Activated naive CD4-positive, alpha-beta T cell treated with anti-CD3 and anti-CD28 coated beads, Interleukin-2, amount 50 U/mL, for 24 hours (primary cell): ENCODE measurements around the gene EXOSC5.
A peak's percentile ranks its signal among the peaks of the same experiment; 100 is the strongest.
"Not testable (repeated sequence)": the region's sequence is repeated elsewhere in the genome, so short reads cannot be mapped to it uniquely, and the experiment has no call there.

ENCODE experiments used
- H3K27ac Mint-ChIP-seq: one replicate; pipeline ENCODE4 v1.8.0; 2021; ENCODE audit warnings: mild to moderate bottlenecking, mixed read lengths
- H3K27me3 Mint-ChIP-seq: one replicate; pipeline ENCODE4 v1.8.0; 2021; ENCODE audit warnings: mixed read lengths
- H3K36me3 Mint-ChIP-seq: one replicate; pipeline ENCODE4 v1.8.0; 2021; ENCODE audit warnings: mixed read lengths
- H3K4me1 Mint-ChIP-seq: one replicate; pipeline ENCODE4 v1.8.0; 2021; ENCODE audit warnings: mixed read lengths
- H3K4me3 Mint-ChIP-seq: one replicate; pipeline ENCODE4 v1.8.0; 2021; ENCODE audit warnings: mild to moderate bottlenecking, mixed read lengths
- H3K9me3 Mint-ChIP-seq: one replicate; pipeline ENCODE4 v1.8.0; 2021; ENCODE audit warnings: mixed read lengths

Gene EXOSC5

DNA sequence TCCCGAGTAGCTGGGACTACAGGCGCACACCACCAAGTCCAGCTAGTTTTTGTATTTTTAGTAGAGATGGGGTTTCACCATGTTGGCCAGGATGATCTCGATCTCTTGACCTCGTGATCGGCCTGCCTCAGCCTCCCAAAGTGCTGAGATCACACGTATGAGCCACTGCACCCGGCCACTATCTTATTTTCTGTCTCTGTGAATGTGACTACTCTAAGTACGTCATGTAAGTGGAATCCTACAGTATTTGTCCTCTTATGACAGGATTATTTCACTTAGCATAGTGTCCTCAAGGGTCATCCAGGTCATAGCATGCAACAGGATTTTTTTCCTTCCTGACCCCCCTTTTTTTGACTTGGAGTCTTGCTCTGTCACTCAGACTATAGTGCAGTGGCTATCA lies 25.6 kb downstream of the EXOSC5 start:
- H3K4me3 Mint-ChIP-seq: no peak overlapping the region

DNA sequence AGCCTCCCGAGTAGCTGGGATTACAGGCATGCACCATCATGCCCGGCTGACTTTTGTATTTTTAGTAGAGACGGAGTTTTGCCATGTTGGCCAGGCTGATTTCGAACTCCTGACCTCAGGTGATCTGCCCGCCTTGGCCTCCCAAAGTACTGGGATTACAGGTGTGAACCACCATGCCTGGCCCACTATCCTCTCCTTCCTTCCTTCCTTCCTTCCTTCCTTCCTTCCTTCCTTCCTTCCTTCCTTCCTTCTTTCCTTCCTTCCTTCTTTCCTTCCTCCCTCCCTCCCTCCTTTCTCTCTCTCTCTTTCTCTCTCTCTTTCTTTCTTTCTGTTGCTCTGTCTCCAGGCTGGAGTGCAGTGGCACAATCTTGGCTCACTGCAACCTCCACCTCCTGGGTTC lies 26.0 kb downstream of the EXOSC5 start:
- H3K36me3 Mint-ChIP-seq, H3K27ac Mint-ChIP-seq, H3K27me3 Mint-ChIP-seq, H3K4me3 Mint-ChIP-seq, H3K9me3 Mint-ChIP-seq: not testable (repeated sequence)
- peaks cover 11% of the 10 kb centered on the region for H3K4me1 Mint-ChIP-seq

More for the DNA sequence above, 25.6 kb downstream of the EXOSC5 start:
- Mint-ChIP-seq H3K4me1 (peaks cover 9% of the 10 kb centered on the region), H3K36me3 (no peaks in the 10 kb centered on the region), H3K27me3 (no peaks in the 10 kb centered on the region), H3K27ac (no peak overlapping the region), H3K9me3 (no peaks in the 10 kb centered on the region)

GRCh38 chr19:41369769-41370168 lies 27.4 kb downstream of the EXOSC5 start:
- H3K4me1 Mint-ChIP-seq: peaks cover 9% of the 10 kb centered on the region
- no peaks in the 10 kb centered on the region for H3K9me3 Mint-ChIP-seq
- H3K27ac Mint-ChIP-seq: no peak overlapping the region

DNA sequence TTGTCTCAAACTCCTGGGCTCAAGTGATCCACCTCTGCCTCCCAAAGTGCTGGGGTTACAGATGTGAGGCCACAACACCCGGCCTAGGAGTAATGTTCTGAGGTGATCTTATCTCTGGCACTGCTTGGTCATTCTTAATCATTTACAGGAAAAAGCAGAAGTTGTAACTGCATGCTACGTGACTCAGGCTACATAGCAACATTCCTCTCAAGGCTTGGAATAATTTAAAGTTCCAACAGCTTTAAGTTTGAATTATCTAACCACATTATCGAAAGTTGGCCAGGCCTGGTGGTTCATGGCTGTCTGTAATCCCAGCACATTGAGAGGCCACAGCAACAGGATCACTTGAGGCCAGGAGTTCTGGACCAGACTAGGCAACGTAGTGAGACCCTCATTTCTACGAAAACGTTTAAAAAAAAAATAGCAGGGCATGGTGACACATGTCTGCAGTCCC lies 29.3 kb downstream of the EXOSC5 start:
- no peak overlapping the region for H3K4me3 Mint-ChIP-seq
- no peaks in the 10 kb centered on the region for H3K9me3 Mint-ChIP-seq
- no peak overlapping the region for H3K27ac Mint-ChIP-seq
- peaks cover 24% of the 10 kb centered on the region for H3K4me1 Mint-ChIP-seq
- H3K36me3 Mint-ChIP-seq: peaks cover 3% of the 10 kb centered on the region
- no peaks in the 10 kb centered on the region for H3K27me3 Mint-ChIP-seq

More at GRCh38 chr19:41369769-41370168, 27.4 kb downstream of the EXOSC5 start:
- no peak overlapping the region for H3K4me3 Mint-ChIP-seq
- no peaks in the 10 kb centered on the region for H3K27me3 Mint-ChIP-seq
- H3K36me3 Mint-ChIP-seq: peaks cover 3% of the 10 kb centered on the region

GRCh38 chr19:41366089-41366488 lies 31.1 kb downstream of the EXOSC5 start:
- peak overlapping the region; percentile 47 for H3K4me3 Mint-ChIP-seq
- H3K9me3 Mint-ChIP-seq: no peaks in the 10 kb centered on the region
- peaks cover 3% of the 10 kb centered on the region for H3K36me3 Mint-ChIP-seq
- peaks cover 31% of the 10 kb centered on the region for H3K4me1 Mint-ChIP-seq
- H3K27ac Mint-ChIP-seq: no peak overlapping the region
- no peaks in the 10 kb centered on the region for H3K27me3 Mint-ChIP-seq

- Mint-ChIP-seq H3K4me1 (peaks cover 36% of the 10 kb centered on the region), H3K9me3 (no peaks in the 10 kb centered on the region), H3K27me3 (no peaks in the 10 kb centered on the region), H3K27ac (peak overlapping the region; percentile 100), H3K36me3 (peaks cover 3% of the 10 kb centered on the region), H3K4me3 (peak overlapping the region; percentile 97)
These were observed 32.4 kb downstream of the EXOSC5 start for GRCh38 chr19:41364524-41365391.

- peaks cover 3% of the 10 kb centered on the region for H3K36me3 Mint-ChIP-seq
- H3K27ac Mint-ChIP-seq: peak within 1 kb of the TSS; percentile 100
- no peaks in the 10 kb centered on the region for H3K9me3 Mint-ChIP-seq
- H3K27me3 Mint-ChIP-seq: no peaks in the 10 kb centered on the region
- peaks cover 37% of the 10 kb centered on the region for H3K4me1 Mint-ChIP-seq
- H3K4me3 Mint-ChIP-seq: peak within 1 kb of the TSS; percentile 97
These were observed 33.2 kb downstream of the EXOSC5 start, which contains the start of gene B9D2 for GRCh38 chr19:41363753-41364523. Gene B9D2, minus strand, starts transcription at chr19:41364149. Its CDS starts 630 bp downstream, at chr19:41363519.

GRCh38 chr19:41363371-41363752 lies 33.8 kb downstream of the EXOSC5 start:
- Mint-ChIP-seq H3K27me3 (no peaks in the 10 kb centered on the region), H3K36me3 (peaks cover 3% of the 10 kb centered on the region), H3K4me1 (peaks cover 40% of the 10 kb centered on the region), H3K27ac (peak overlapping the region; percentile 100), H3K9me3 (no peaks in the 10 kb centered on the region), H3K4me3 (peak overlapping the region; percentile 97)

DNA sequence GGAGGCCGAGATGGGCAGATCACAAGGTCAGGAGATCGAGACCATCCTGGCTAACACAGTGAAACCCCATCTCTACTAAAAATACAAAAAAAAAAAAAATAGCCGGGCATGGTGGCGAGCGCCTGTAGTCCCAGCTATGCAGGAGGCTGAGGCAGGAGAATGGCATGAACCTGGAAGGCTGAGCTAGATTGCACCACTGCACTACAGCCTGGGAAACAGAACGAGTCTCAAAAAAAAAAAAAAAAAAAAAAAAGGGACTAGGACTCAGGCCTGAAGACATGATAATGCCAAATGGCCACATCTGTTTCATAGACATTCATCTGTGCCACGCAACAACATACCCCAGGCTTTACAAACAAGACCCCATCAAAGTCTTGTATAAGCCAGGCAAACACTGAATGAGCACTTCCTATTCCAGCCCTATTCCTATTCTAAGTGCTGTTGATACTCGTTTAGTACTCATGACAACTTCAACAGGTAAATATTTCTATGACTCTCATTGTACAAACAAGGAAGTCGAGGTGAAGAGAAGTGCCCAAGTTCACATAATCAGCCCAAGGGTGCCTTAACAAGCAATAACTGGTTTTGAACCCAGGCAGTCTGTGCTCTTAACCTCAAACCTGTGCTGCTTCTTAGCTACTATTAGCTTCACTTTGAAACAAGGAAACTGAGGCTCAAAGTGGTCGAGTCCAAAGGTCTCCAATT lies 34.9 kb downstream of the EXOSC5 start:
- Mint-ChIP-seq H3K36me3 (peaks cover 3% of the 10 kb centered on the region), H3K9me3 (no peaks in the 10 kb centered on the region), H3K4me1 (peaks cover 51% of the 10 kb centered on the region), H3K27ac (peak overlapping the region; percentile 100), H3K27me3 (no peaks in the 10 kb centered on the region), H3K4me3 (peak overlapping the region; percentile 97)

DNA sequence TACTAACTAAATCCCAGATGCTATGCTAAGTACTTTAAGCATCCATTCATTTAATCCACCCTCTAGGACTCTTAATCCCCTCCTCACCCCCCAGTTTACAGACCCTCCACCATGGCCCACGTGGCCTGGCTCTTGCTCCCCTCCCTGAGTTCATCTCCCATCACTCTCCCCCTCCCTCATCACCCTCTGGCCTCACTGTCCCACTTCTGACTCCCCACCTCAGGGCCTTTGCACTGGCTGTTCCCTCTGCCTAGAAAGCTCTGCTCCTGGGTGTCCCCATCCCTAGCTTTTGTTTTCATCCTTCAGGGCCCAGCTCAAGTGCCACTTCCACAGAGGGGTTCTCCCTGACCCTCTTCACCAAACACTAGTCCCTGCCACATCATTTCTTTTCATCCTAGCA lies 37.4 kb downstream of the EXOSC5 start:
- Mint-ChIP-seq H3K27ac (peak overlapping the region; percentile 65), H3K9me3 (no peaks in the 10 kb centered on the region), H3K4me3 (no peak overlapping the region)

DNA sequence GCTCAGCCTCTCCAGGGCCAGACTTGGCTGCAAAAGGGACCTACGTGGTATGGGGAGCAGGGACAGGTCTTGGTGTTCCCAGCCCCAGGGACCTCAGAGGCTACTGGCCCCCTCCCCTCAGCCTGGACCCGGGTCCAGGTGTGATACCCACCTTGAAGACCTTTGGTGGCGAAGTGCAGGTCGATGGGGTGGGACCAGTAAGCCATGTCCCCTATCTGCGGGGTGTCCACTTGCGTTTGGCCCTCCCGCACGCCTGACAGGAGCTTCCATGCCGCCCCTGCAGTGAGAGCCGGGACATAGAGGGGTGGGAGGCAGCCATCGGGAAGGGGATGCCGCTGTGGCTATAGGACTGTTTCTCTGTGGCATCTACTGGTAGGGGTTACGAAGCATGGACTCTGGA lies 39.4 kb downstream of the EXOSC5 start:
- no peaks in the 10 kb centered on the region for H3K27me3 Mint-ChIP-seq
- no peaks in the 10 kb centered on the region for H3K9me3 Mint-ChIP-seq
- H3K4me3 Mint-ChIP-seq: peak overlapping the region; percentile 47
- H3K4me1 Mint-ChIP-seq: peaks cover 55% of the 10 kb centered on the region
- H3K27ac Mint-ChIP-seq: peak overlapping the region; percentile 70
- H3K36me3 Mint-ChIP-seq: no peaks in the 10 kb centered on the region

More for the DNA sequence above, 37.4 kb downstream of the EXOSC5 start:
- Mint-ChIP-seq H3K4me1 (peaks cover 67% of the 10 kb centered on the region), H3K36me3 (no peaks in the 10 kb centered on the region), H3K27me3 (no peaks in the 10 kb centered on the region)

GRCh38 chr19:41356984-41357739 lies 40.0 kb downstream of the EXOSC5 start:
- peaks cover 50% of the 10 kb centered on the region for H3K4me1 Mint-ChIP-seq
- H3K36me3 Mint-ChIP-seq: no peaks in the 10 kb centered on the region

DNA sequence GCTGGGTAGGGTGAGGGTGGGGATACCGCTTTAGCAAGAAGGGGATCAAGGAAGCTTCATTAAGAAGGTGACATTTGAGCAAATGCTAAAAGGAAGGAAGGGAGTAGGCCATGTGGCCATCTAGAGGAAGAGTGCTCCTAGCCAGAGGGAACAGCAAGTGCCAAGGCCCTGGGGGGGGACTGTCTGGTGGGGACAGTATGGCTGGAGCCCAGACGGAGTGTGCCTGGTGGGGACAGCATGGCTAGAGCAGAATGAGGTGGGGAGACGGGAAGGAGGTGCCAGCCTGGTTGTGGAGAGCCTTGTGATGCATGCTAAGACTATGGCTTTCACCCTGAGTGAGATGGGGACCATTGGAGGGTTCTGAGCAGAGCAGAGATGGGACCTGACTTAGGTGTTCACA lies 41.4 kb downstream of the EXOSC5 start:
- H3K27me3 Mint-ChIP-seq: no peaks in the 10 kb centered on the region
- H3K4me1 Mint-ChIP-seq: peaks cover 53% of the 10 kb centered on the region

More at GRCh38 chr19:41356984-41357739, 40.0 kb downstream of the EXOSC5 start:
- H3K9me3 Mint-ChIP-seq: no peaks in the 10 kb centered on the region
- H3K27me3 Mint-ChIP-seq: no peaks in the 10 kb centered on the region
- peak overlapping the region; percentile 93 for H3K27ac Mint-ChIP-seq
- peak overlapping the region; percentile 83 for H3K4me3 Mint-ChIP-seq

DNA sequence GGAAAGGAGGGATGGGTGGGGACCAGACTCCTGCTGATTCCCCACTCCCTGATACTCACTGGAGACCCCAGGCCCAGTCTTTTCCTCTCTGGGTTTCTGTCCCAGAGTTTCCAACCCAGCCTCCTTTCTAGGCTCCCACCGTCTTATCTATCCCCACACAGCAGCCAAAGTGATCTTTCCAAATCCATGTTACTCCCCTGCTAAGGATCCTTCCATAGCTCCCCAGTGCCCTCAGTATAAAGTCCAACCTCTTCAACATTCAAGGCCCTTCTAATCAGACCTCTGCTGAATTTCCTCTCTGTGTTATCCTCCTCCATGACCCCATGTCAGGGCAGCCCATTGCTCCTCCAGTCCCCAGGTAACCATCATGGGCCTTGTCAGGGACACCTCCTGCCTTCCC lies 42.1 kb downstream of the EXOSC5 start:
- no peaks in the 10 kb centered on the region for H3K9me3 Mint-ChIP-seq
- peak overlapping the region; percentile 65 for H3K4me3 Mint-ChIP-seq
- H3K4me1 Mint-ChIP-seq: peaks cover 54% of the 10 kb centered on the region
- peak overlapping the region; percentile 69 for H3K27ac Mint-ChIP-seq
- no peaks in the 10 kb centered on the region for H3K36me3 Mint-ChIP-seq
- H3K27me3 Mint-ChIP-seq: no peaks in the 10 kb centered on the region

More for the DNA sequence above, 41.4 kb downstream of the EXOSC5 start:
- no peaks in the 10 kb centered on the region for H3K9me3 Mint-ChIP-seq
- H3K36me3 Mint-ChIP-seq: no peaks in the 10 kb centered on the region
- H3K4me3 Mint-ChIP-seq: peak overlapping the region; percentile 75
- H3K27ac Mint-ChIP-seq: peak overlapping the region; percentile 93
